Activated effector memory CD4-positive, alpha-beta T cell treated with anti-CD3 and anti-CD28 coated beads, Interleukin-2, amount 50 U/mL, for 16 hours (primary cell): Measurements from ENCODE around the gene DMXL1.
"Not testable (repeated sequence)": the region's sequence is repeated elsewhere in the genome, so short reads cannot be mapped to it uniquely, and the experiment has no call there.

ENCODE experiments used
- DNase-seq: peaks from one replicate; pipeline ENCODE4 v3.0.0-alpha.2; 2020

Gene DMXL1

DNA sequence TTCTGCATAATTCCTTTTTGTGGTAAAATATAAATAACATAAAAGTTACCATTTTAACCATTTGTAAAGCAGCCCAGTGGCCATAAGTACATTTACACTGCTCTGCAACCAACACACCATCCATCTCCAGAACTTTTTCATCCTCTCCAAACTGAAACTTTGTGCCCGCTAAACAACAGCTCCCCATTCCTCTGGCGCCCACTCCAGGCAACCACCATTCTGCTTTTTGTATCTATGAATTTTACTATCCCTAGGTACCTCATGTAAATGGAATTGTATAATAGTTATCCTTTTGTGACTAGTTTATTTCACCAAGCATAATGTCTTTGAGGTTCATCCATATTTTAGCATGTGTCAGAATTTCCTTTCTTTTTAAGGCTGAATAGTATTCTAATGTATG is 141.1 kb downstream of the DMXL1 start:
- DNase-seq: no peak

DNA sequence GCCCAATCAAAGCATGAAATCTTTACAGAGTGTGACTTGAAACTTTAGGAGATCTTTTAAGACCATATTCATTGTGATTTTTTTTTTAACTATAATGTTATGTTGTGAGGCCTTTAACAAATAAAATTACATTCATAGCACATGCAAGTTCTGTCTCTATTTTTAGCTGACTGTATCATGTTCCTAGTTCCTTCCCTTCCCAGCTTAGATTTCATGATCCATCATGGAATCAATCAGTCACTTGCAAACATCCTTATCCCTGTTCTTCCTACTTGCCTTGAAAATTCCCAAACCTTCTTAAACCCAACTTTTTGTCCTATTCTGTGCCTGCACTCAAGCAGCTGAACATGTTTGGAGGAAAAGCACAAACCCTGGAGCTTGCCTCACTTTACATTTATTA is 141.8 kb downstream of the DMXL1 start:
- DNase-seq: no peak

DNA sequence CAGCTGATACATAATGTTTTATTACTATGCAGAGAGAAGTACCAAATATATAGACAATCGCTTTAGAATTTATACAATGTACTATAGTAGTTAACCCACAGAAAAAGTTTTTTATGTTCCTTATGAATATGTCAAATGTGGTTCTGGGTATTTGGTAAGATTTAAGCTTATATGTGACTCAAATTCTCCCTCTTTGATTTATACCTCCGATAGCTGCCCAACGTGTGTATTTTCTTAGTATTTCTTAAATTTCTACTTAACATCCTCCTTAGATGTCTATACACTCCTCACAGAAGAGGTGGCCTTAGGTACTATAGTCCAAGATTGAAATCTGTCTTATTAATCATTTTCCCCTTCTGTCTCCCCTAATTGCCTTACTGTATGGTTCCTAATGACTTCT is 146.3 kb downstream of the DMXL1 start:
- no peak for DNase-seq

GRCh38 chr5:119218830-119219782 is 148.2 kb downstream of the DMXL1 start:
- DNase-seq: no peak

DNA sequence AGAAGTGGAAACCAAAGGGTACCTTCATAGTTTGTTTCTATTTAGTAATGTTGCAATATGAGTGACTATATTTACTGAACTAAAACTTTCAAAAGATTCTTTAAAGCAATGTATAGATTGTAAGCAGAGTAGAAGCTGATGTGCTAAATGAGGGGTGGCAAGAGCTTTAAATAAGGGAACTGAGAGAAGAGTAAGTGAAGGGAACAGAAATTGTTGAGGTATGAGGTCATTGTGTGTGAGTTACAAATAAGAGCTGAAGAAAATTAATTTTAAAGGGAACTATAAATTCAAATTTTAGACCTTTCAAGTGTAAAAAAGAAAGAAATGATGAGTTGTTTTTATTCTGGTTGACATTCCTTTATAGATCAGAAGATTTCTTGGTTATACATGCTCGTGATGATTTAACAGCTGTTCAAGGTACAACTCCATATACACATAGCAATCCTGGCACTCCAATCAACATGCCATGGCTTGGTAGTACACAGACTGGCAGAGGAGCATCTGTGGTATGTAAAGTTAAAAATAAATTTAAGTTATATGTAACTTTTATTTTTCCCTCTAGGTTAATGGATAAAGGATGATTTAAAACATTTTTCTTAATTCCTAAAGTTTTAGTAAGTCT is 149.8 kb downstream of the DMXL1 start:
- DNase-seq: no peak

- no peak for DNase-seq
Observed at GRCh38 chr5:119221330-119221729, 150.4 kb downstream of the DMXL1 start.

DNA sequence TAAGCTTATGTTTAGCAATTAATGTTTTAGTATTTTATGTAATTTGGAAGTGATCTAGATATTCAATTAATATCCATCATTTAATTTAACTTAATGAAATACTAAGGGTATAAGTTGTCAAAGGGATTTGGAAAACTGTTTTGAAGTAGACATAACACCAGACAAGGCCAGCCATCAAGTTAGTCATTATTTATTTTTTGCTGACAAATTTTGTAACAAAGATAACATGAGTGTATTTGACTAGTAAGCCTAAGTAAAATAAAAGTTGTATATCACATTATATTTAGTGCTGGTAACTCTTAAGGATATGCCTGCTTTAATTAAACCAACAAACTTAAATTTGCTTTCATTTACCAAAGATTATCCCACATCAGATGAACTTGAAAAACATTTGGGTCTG is 159.1 kb downstream of the DMXL1 start:
- no peak for DNase-seq

DNA sequence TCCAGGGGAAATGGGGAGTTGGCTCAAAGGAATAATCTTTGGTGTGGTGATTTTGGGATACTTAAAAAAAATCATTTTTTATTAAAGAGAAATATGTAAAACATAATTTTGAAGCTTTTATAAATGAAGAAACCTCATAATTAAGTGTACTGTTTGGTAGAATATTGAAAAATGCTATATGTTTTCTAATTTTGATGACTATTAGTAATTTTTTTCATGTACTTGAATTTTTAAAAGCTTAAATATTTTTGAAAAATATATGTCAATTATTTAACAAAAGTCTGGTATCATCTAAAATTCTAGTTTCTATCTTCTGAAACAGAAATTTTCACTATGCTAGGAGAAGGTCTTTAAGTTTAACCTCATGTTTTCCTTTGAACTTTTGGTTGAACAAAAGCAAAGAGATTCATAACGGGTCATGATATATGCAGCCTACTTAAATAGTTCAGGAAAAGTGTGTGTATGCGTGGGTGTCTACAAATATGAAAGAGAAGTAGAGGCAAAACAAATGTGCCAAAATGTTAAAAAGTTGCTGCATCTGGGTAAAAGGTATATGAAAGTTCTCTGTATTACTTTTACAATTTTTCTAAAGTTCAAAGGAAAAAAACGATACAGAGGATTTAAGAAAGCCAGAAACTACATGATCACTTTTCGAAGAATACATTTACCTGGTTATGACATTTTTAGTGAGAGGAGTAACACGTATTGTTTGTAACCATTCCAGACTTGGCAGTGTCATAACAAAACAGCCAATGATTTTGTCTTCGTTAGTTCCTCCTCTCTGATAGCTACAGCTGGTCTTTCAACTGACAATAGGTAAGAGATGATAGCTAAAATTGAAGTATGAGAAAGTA is 167.6 kb downstream of the DMXL1 start:
- no peak for DNase-seq

DNA sequence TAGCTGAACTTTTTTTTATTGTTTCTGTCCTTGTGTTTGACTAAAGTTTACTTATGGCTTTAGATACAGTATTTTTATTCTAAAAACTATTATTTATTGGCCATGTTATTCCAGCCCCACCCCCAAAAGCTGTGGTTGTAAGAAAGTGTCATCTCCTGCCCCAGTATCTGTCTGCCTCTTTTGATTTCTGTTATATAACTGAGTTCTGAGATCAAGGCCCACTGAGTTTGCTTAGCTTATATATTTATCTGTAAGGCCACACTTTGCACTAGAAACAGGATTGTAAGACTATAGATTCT is 168.2 kb downstream of the DMXL1 start:
- no peak for DNase-seq

- not testable (repeated sequence) for DNase-seq
Observed at GRCh38 chr5:119239826-119240225, 168.9 kb downstream of the DMXL1 start.

DNA sequence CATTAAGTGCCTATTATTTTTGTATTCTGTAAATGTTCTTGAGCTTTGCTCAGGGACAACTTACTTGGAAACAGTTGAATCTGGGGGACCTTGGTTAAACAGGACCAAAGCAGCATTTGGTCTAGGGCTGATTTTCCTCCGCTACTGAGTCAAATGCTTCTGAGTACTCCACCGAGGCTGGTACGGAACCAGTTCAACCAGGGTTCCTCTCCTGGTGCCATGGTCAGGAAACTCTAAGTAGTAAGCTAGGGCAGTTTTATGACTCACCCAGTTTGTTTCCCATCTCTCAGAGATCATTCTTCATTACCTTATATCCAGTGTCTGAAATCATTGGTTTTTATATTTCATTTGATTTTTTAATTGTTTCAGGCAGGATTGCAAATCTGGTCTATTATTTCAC is 173.0 kb downstream of the DMXL1 start:
- no peak for DNase-seq

DNA sequence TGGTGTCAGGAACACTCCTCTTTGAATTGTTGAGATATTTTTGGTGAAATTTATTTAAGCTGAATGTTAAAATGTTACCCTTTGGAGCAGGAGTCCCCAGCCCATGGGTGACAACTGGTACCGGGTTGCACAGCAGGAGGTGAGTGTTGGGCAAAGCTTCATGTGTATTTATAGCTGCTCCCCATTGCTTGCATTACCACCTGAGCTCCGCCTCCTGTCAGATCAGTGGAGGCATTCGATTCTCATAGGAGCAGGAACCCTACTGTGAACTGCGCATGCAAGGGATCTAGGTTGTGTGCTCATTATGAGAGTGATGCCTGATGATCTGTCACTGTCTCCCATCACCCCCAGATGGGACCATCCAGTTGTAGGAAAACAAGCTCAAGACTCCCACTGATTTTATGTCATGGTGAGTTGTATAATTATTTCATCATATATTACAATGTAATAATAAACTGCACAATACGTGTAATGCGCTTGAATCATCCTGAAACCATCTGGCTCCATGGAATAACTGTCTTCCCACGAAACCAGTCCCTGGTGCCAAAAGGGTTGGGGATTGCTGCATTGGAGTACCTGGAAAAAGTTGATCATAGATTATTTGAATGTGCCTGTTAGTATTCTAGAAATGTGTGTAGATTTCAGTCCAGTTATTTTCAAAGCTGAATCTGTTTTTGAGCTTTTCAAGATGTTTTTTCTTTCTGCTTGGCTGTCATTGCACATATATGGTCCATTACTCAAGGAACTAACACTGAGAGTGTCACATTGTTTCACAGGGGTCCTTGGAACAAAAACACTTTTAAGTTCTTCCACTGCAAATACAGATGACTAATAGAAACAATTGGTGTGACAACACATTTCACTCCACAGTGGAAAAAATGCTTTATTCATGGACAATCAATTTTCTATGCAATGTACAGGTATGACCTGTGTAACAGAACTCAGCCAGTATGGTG is 180.3 kb downstream of the DMXL1 start:
- no peak for DNase-seq

- no peak for DNase-seq
Observed at GRCh38 chr5:119255571-119256356, 184.9 kb downstream of the DMXL1 start.

DNA sequence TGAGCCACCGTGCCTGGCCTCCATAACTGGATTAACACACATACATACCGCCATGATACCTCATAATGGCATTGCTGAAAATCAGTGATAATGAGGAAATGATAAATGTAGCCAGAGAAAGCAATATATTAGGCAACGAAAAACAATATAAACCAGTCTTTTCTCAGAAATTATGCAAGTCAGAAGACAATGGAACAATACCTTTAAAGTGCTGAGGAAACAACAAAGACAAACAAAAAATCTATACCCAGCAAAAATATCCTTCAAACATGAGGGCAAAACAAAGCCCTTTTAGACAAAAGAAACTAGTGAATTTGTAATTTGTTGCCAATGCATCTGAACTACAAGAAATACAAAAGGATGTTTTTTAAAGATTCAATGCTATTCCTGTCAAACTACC is 186.7 kb downstream of the DMXL1 start:
- DNase-seq: no peak

DNA sequence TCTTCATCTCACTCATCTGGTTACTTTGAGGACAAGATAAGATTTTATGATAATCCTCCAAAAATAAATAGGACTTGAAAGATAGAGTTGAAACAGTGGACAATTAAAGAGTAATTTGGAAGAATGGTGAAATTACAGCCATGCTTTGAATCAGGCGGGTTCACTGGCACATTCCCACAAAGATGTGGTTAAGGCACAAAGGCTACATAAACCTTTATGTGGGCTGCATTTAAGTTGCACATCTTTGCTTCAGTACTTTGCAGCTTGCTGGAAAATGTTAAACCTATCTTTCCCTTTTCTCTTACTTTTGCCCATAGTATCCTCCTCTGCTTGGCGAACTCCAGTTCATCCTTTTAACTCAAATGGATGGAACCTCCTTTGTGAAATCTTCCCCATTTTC is 192.8 kb downstream of the DMXL1 start:
- DNase-seq: no peak

DNA sequence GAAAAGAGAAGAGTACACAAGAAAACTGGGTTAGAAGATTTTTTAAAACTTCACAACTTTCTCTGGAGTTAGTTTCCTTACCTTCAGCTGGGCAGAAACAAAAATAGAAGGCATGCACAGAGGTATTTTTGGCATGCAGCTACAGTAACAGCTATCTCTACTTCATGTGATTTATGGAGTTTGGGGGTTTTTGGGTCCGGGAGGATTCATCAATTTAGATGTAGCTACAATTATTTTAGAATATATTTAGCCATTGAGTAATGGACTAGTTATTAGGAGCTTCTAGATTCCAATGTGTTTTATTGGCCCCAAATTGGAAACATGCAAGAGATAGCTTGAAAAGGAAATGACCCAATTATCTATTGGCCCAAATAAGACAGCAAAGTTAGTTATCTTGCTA is 193.3 kb downstream of the DMXL1 start:
- DNase-seq: no peak

- DNase-seq: peak; percentile 88
Observed at GRCh38 chr5:119267958-119268386, 197.1 kb downstream of the DMXL1 start.

GRCh38 chr5:119268387-119269060 is 197.6 kb downstream of the DMXL1 start:
- DNase-seq: peak; percentile 98

DNA sequence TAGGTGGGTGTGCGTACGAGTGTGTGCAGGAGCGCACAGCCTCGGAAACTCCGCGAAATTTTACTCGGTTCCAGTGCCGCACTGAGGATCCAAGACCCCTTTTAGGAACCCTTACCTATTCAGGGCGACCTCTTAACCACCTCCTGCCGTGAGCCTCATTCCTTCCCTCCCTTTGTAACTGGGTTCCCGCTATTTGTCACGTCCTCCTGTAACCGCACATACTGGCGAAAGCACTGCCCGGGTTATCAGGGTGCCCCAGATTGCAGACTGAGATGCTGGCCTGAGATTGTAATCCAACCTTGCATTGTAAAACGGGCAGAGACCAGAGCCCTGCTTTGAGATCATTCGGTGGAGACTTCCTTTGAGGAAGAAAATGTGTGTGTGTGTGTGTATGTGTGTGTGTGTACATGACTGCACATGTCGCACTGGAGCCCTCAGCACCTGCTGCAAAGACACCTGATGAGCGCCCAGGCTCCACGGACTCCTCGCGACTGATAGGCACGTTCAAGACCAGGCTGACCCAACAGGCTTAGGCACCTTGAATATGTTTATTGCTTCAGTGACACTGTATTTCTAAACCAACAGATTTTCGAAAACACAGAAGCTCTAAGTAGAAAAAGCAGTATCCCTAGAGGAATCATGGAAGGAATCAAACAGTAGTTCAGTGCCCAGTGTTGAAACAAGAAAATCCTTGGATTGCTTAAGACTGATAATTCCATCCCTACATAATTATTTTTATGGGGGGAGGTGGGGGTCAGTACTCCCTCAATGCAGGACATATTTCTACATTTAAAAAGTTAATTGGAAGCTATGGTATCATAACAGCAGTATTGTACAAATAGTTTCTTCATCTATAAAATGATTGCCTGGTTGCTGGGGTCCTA is 198.4 kb downstream of the DMXL1 start:
- peak; percentile 77 for DNase-seq

GRCh38 chr5:119270121-119270565 is 199.3 kb downstream of the DMXL1 start:
- DNase-seq: no peak
